Motor neuron (in vitro differentiated cells): ENCODE results near the gene C15orf40. TPM values are rescaled to one million over a fixed set of nuclear protein-coding genes. Genes with fewer than 3 reads are reported as not detected.

ENCODE experiments used
- ATAC-seq, 8 experiments: fragments of 200-7000 bp; cut with Tn5 transposase; replicated peaks in 6 of 8; 2 replicates each; pipeline ENCODE4 v1.8.0; 2021; ENCODE audit warnings: mild to moderate bottlenecking in 8 of 8, moderate library complexity in 8 of 8
- H3K27ac ChIP-seq, 2 donors: fragments of 250-450 bp; sonication (Bioruptor Pico); 2 replicates each; pipeline ENCODE4 v1.9.0; 2021; ENCODE audit warnings: antibody characterized with exemption in 2 of 2, mild to moderate bottlenecking in 2 of 2, moderate library complexity in 1 of 2
- H3K4me1 ChIP-seq, 2 donors: fragments of 250-450 bp; sonication (Bioruptor Pico); replicated peaks in 1 of 2; 2 replicates each; pipeline ENCODE4 v1.6.1; 2021; ENCODE audit warnings: antibody characterized with exemption in 2 of 2, mild to moderate bottlenecking in 2 of 2, moderate library complexity in 1 of 2
- H3K4me3 ChIP-seq, 5 donors: fragments of 250-450 bp; sonication (Bioruptor Pico); 2 replicates each; pipeline ENCODE4 v1.9.0; 2021; ENCODE audit warnings: antibody characterized with exemption in 5 of 5, mild to moderate bottlenecking in 5 of 5, moderate library complexity in 4 of 5
- WGBS, 10 experiments: fragments of 450-650 bp; shearing (Covaris generic); methylation state at CpG; one replicate each; pipeline ENCODE4 v1.0.0; 2022; 5-methylcytosine and 5-hydroxymethylcytosine counted together
- in situ Hi-C, 9 experiments: fragments of 400-800 bp; cut with MboI; loops; one replicate each; pipeline ENCODE4 v1.15.0; 2021; ENCODE audit warnings: low sequenced_read_pairs in 9 of 9, low pct_unique_long_range_greater_than_20kb in 2 of 9; ENCODE audit not compliant: unreplicated experiment in 9 of 9
- total RNA-seq, 8 experiments: library from RNA; unstranded; fragments of 300-600 nt; gene quantifications; 2 replicates each; pipeline versions ENCODE4 v1.2.3 to v1.2.4, GENCODE V29; 2022

Gene C15orf40
- total RNA-seq, 8 experiments from 2014 or later, result 12.2 to 26.0 (median 23.0) TPM

DNA sequence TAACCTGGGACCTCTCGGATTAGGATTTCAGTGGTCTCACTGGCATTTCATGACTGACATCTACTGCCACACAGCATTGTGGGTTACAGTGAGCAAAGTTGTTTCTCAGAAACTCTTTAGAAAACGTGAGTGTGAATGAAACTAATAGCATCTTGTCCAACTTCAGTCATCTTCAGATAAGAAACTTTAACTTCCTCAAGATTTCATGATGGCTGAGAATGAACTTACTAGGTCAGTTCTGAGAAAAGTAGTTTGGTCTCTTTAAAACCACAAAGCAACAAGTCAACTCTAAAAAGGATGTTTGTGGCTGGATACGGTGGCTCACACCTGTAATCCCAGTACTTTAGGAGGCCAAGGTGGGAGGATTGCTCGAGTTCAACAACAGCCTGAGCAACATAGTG is 44.8 kb downstream of the C15orf40 start:
- no peak overlapping the region for H3K4me3 ChIP-seq
- WGBS, 10 experiments, result 20 to 100% (median 83%) methylated on average over 1 to 4 of the region's 4 CpGs
- in situ Hi-C loops, result no loop called here
- ATAC-seq, result no peak
- no peaks in the 10 kb centered on the region for H3K4me1 ChIP-seq
- no peak overlapping the region for H3K27ac ChIP-seq

DNA sequence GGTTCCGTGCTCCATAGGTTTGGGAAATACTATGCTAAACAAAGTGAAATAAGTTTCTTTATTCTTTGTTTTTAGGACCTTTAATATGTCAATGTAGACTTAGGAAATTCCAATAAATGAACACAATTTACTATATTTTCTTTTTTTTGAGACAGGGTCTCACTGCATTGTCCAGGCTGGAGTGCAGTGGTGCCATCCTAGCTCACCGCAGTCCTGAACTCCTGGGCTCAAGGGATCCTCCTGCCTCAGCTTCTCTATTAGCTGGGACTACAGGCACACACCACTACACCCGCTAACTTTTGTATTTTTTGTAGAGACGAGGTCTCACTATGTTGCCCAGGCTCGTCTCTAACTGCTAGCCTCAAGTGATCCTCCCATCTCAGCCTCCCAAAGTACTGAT is 46.5 kb downstream of the C15orf40 start:
- Histone ChIP-seq H3K27ac (no peak overlapping the region), H3K4me1 (no peaks in the 10 kb centered on the region), H3K4me3 (no peak overlapping the region)
- 85 to 100% (median 100%) methylated on average over 1 to 5 of the region's 5 CpGs; no CpG with 5 or more reads in 1 of the 10 experiments for WGBS, 10 experiments
- in situ Hi-C loops, result no loop called here
- ATAC-seq, result no peak

DNA sequence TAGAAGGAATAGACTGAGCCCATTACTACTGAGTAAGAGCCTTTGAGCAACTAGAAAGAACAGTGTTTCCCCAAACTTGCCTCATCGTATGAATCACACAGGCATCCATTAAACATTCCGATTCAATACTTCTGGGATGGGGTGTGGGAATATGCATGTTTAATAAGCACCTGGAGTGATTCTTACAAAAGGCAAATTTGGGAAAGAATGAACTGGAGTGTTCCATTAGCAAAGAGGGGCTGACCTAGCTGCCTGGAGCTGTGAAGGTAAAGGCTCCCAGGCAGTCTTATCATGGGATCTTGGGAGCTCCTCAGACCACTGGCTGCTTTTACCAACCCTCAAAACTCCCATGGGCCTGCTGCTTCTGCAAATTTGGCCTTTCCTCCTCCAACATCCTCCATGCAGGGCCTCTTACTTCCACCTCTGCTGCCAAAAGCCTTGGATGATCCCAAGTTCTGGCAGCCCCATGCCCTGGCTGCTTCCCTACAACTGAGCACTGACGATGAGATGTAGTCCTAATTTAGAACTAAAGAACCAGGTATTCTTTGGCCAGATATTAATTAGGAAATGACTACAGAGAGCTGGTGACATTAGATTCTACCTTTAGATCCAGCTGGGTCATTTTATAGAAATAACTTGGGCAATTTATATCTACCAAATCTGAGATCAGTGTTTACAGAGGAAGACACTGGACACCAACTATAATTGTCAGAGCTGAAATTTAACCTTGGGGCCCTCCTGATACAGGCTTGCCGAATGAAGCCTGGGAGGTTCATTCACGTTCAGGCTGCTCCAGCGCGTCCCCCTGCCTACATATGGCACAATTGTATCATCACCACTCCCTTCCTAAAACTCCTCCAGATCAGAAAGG is 47.7 kb downstream of the C15orf40 start:
- Histone ChIP-seq H3K4me3 (no peak overlapping the region), H3K4me1 (no peaks in the 10 kb centered on the region), H3K27ac (no peak overlapping the region)
- WGBS, 10 experiments, result 21 to 93% (median 78%) methylated on average over 1 to 7 of the region's 7 CpGs
- in situ Hi-C loops, result no loop called here
- ATAC-seq, result peak in 3 of 8 experiments; percentile 41 to 96 (median 93)

DNA sequence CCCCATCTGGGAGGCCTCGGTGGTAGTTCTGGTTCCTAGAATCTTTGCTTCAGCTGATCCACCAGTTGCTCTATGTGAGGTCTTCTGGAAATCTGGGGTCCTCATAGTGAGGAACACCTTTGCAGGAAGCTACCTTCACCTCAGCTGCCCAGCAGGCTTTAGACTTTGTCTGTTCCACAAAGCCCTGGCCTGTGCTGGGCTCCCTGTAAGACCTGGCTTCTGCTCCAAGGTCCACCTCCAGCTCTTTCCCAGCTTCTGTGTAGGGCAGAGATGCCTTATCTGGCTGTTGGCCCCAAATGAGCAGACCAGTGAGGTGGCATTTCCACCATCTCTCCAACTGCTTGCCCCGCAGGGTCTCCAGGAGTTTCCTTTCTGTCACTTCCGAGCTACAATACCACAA is 50.7 kb downstream of the C15orf40 start:
- no peak overlapping the region for H3K4me3 ChIP-seq
- no peaks in the 10 kb centered on the region for H3K4me1 ChIP-seq
- in situ Hi-C loops, result no loop called here
- no peak overlapping the region for H3K27ac ChIP-seq
- 20 to 100% (median 60%) methylated on average over 1 to 3 of the region's 3 CpGs; no CpG with 5 or more reads in 5 of the 10 experiments for WGBS, 10 experiments
- no peak for ATAC-seq

DNA sequence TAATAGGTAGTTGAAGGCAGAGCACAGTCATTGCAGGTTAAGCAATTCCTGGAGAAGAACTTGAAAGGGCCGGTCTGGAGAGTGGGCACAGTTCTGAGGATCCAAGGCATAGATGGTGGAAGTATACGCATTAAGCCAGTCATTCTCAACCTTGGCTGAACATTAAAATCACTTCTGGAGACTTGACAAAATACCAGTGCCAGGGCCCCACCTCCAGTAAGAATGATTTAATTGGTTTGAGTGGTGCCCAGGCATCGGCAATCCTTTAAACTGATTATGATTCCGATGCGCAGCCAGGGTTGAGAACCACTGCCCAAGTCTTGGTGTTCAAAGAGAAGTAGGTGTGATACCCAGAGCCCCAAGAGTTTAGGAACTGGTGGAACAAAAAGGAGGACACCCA is 52.0 kb downstream of the C15orf40 start:
- 85 to 100% (median 100%) methylated on average over 1 to 5 of the region's 5 CpGs; no CpG with 5 or more reads in 3 of the 10 experiments for WGBS, 10 experiments
- ATAC-seq, result no peak
- Histone ChIP-seq H3K27ac (no peak overlapping the region), H3K4me1 (no peaks in the 10 kb centered on the region), H3K4me3 (no peak overlapping the region)
- in situ Hi-C loops, result no loop called here

DNA sequence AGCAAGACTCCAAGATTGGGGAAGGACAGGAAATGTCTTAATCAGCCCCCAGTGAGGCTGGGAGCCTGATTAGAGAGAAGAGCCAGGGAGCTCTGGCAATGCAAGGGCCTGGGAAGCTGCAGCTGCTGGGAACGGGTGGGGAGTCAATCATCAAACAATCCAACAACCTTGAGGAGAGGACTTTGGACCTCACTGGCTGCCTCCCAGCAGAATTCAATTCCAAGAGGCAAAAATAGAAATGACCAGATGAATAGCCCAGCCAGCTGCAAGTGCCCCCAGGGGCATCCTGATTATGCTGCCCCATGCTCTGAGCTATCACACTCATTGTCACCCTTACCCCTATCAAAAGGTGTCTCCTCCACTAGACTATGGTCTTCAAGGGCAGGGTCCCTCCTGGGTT is 52.8 kb downstream of the C15orf40 start:
- in situ Hi-C loops, result no loop called here
- Histone ChIP-seq H3K4me1 (no peaks in the 10 kb centered on the region), H3K4me3 (no peak overlapping the region), H3K27ac (no peak overlapping the region)
- ATAC-seq, result peak in 1 of 8 experiments; percentile 17
- 40 to 100% (median 100%) methylated on average over 1 of the region's 1 CpG; no CpG with 5 or more reads in 7 of the 10 experiments for WGBS, 10 experiments

DNA sequence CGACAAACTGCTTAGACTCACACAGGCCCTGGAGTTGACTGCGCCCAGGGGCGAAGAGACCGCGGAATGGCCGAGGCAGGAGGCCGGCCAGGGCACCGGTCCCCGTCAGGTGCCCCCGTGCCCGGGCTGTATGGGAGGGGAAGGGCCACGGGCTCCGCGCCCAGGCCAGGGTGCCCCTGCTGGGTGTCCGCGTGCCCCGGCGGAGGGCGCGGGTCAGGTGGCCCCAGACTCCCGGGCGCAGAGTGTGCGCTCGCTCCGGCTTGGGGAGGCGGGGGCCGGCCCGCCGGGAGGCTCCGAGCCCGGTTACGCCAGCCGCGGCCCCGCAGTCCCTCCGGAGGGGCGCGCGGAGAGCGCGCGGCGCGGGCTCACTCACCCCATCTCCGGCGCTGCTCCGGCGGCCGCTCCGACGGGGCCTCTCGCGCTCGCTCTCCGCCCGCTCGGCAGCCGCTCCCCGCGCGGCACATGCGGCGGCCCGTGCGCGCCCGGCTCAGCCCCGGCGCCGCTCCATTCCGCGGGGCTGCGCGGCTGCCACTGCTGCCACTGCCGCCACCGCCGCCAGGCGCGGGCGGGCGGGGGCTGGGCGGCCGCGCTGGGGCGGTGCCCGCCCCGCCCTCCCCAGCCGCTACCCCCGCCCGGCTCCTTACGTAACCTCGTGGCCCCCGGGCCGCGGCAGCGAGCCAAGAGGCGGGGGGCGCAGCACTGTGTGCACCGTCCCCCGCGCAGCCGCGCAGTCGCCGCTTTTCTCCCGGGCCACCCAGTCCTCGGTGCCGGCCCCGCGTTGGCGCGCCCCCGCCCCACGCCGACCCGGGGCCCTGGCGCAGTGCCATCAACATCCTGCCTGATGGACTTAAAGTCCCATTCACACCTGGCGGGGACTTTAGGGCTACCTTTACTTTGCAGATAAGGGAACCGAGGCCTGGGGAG is 59.0 kb downstream of the C15orf40 start, which contains the start of gene HOMER2:
TSS of gene HOMER2 (minus strand) at position 563 of the 924 bp plus-strand sequence. CDS start at position 378, 185 bp downstream.
- Histone ChIP-seq H3K27ac (no peak within 1 kb of the TSS), H3K4me3 (peak within 1 kb of the TSS; percentile 46 to 72 (median 64)), H3K4me1 (no peaks in the 10 kb centered on the region)
- 0 to 20% (median 5%) methylated on average over 1 to 6 of the region's 119 CpGs; no CpG with 5 or more reads in 4 of the 10 experiments for WGBS, 10 experiments
- ATAC-seq, result peak; percentile 84 to 90 (median 87)
- in situ Hi-C loops, result no loop called here

DNA sequence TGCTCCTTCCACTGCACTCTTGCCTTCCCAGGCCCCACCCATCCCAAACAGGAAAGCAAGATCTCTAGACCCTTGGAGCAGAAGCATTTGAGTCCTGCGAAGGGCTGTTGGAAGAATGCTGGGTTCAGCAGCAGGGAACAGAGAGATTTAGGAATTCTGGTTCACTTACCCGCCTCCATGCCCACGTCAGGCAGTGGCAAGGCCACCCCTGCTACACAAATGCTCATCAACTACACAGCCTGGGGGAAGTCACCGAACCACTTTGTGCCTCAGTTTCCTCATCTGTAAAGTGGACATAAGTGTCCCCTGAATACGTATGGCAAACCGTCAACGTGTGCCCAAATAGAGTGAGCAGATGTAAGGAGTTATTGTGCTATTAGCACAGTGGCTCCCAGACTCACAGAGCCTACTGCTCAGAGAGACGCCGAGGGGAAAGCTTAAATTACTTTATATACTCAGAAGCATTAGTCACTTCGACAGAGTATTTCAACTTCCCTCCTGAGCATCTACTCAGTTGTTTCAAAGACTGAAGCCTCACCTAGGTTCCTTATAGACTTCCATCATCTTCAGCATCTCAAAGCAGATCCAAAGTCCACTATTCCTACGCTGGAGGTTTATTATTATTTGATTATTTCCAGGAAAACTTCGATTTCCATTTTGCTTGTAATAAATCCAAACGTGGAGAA is 59.8 kb downstream of the C15orf40 start:
- in situ Hi-C loops, result no loop called here
- H3K4me3 ChIP-seq, result peak overlapping the region; percentile 46 to 72 (median 64)
- H3K4me1 ChIP-seq, result no peaks in the 10 kb centered on the region
- ATAC-seq, result peak in 2 of 8 experiments; percentile 3 to 8
- 0 to 72% (median 41%) methylated on average over 4 to 9 of the region's 13 CpGs; no CpG with 5 or more reads in 4 of the 10 experiments for WGBS, 10 experiments
- H3K27ac ChIP-seq, result no peak overlapping the region

DNA sequence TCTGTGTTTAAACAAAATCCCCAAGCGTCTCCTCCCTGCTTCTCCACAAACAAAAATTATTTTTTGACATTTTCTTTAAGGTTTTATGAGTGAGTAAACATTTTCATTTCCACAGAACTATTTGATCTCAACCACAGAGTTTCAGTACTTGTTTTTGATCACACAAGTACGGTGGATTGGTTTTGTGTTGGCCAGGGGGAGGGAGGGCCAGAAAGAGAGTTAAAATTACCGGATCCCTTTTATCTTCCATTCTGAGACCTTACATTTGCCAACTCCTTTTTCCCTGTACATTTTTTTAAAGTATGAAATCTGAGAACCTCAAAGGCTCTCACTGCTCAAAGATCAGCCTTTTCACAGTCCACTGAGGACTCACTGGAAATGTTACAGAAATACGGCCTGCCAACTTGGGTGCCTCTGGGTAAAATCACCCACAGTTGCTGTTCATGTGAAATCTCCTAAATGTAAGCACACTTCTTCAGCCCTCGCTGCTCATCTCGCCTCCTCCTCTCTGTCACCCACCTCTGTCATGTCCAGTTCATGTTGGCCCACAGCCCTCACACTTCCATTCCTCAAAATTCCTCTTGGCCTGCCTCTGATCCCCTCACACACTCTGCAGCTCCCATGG is 60.6 kb downstream of the C15orf40 start:
- H3K4me3 ChIP-seq, result no peak overlapping the region
- WGBS, 10 experiments, result 74 to 100% (median 87%) methylated on average over 2 to 6 of the region's 6 CpGs; no CpG with 5 or more reads in 1 of the 10 experiments
- ATAC-seq, result no peak
- in situ Hi-C loops, result no loop called here
- no peak overlapping the region for H3K27ac ChIP-seq
- no peaks in the 10 kb centered on the region for H3K4me1 ChIP-seq

DNA sequence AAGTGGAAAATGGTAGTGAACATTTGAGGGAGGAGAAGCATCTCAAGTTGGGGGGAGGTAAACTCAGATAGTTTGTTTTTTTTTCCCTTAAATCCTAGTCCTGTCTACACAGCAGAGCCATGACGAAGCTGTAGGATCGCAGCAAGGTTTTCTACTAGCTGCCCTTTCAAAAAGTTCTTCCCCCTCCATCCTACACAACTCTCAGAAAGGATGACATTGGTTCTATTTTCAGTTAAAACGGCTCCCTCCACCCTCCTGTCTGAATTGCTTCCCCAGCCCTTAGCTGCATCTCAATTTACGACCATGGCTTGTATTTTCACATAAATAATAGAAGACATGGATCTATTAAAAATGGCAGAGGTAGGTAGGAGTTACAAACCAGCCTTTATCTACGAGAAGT is 61.1 kb downstream of the C15orf40 start:
- H3K4me1 ChIP-seq, result no peaks in the 10 kb centered on the region
- ATAC-seq, result no peak
- H3K4me3 ChIP-seq, result no peak overlapping the region
- no peak overlapping the region for H3K27ac ChIP-seq
- 60 to 100% (median 83%) methylated on average over 1 to 5 of the region's 5 CpGs; no CpG with 5 or more reads in 1 of the 10 experiments for WGBS, 10 experiments
- in situ Hi-C loops, result no loop called here

DNA sequence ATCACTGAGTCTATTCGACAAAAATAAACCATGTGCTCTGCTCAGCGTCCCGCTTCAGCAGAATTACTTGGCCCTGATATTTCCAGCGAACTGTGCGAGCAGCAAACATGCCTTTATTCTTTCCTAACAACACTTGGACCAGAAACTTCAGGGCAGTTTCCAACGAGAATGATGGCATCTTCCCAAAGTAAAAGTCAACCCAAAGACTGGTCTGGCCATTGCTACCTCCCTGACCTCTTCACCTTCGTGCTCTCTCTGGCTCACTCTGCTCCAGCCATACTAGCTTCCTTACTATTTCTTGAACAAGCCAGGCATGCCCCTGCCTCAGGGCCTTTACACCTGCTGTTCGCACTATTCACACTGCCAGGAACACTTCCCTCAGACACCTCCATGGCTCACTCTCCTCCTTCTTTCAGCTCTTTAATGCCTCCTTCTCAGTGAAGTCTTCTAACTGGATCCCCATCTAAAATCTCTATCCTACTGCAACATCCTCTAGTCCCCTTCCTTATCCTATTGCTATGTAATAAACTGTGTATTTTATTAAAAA is 65.2 kb downstream of the C15orf40 start:
- Histone ChIP-seq H3K4me3 (no peak overlapping the region), H3K4me1 (no peaks in the 10 kb centered on the region), H3K27ac (no peak overlapping the region)
- no peak for ATAC-seq
- WGBS, 10 experiments, result 50 to 100% (median 88%) methylated on average over 1 to 8 of the region's 8 CpGs; no CpG with 5 or more reads in 1 of the 10 experiments
- in situ Hi-C loops, result no loop called here

DNA sequence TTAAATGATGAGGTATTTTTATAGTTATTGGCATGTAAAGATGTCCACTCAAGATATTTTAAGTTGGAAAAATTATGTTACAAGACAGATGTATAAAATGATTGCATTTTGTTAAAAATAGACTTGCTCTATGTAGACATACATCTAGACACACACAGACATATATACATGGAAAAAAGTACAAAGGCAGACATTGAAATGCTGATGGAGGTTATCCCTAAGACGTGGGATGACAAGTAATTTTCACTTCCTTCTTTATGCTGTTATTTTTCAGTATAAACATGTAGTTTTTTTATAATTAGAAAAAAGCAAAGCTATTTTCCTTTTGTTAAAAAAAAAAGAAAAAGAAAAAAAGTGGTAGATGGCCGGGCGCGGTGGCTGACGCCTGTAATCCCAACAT is 66.1 kb downstream of the C15orf40 start:
- no peak overlapping the region for H3K27ac ChIP-seq
- ATAC-seq, result no peak
- H3K4me1 ChIP-seq, result no peaks in the 10 kb centered on the region
- no peak overlapping the region for H3K4me3 ChIP-seq
- WGBS, 10 experiments, result 20 to 100% (median 93%) methylated on average over 1 to 5 of the region's 5 CpGs; no CpG with 5 or more reads in 3 of the 10 experiments
- in situ Hi-C loops, result no loop called here
